IMR-90 (cell line): ENCODE results near the gene CCDC92. TPM values are rescaled to one million over a fixed set of nuclear protein-coding genes. Genes with fewer than 3 reads are reported as not detected.

Experiments
- ATAC-seq: fragments of 200-7000 bp; cut with Tn5 transposase; 2 replicates; pipeline ENCODE4 v1.9.1; 2020; ENCODE audit warnings: low read depth, mild to moderate bottlenecking, moderate library complexity
- BruUV-seq: library from RNA; stranded (reverse); fragments of 400-500 nt; replicated peaks from 2 replicates; lab custom pipeline; 2021; lab: Mats Ljungman, UMichigan
- CTCF ChIA-PET: fragments of 300-600 bp; formaldehyde crosslinking; extraction: SDS; loops from one replicate; lab custom pipeline; 2021; ENCODE audit warnings: antibody characterized with exemption; lab: Yijun Ruan, JAX
- POLR2A ChIA-PET: fragments of 300-600 bp; sonication (Branson Sonifier 250); formaldehyde crosslinking; loops from one replicate; lab custom pipeline; 2022; ENCODE audit warnings: antibody characterized with exemption; ENCODE audit not compliant: unreplicated experiment; lab: Charles Lee
- DNase-seq: peaks from one replicate; pipeline ENCODE4 v3.0.0; 2013
- H2AFZ ChIP-seq: replicated peaks from 2 replicates; pipeline ENCODE3; 2013; ENCODE audit warnings: low read length, mild to moderate bottlenecking; ENCODE audit not compliant: poor library complexity
- H2AK5ac ChIP-seq: 2 replicates; pipeline ENCODE4 v1.6.1; 2013; ENCODE audit warnings: low read depth, low read length, inconsistent platforms
- H2AK9ac ChIP-seq: replicated peaks from 2 replicates; pipeline ENCODE3; 2013; ENCODE audit warnings: mild to moderate bottlenecking, low read depth, low read length, moderate library complexity; ENCODE audit not compliant: poor library complexity
- H2BK120ac ChIP-seq: 2 replicates; pipeline ENCODE4 v1.6.1; 2013; ENCODE audit warnings: low read depth, low read length, inconsistent platforms
- H2BK15ac ChIP-seq: 3 replicates; pipeline ENCODE4 v1.6.1; 2013; ENCODE audit warnings: low read depth, low read length, inconsistent platforms
- H2BK20ac ChIP-seq: 2 replicates; pipeline ENCODE4 v1.6.1; 2013; ENCODE audit warnings: low read depth, mild to moderate bottlenecking, inconsistent platforms, low read length, moderate library complexity
- H2BK5ac ChIP-seq: 2 replicates; pipeline ENCODE4 v1.6.1; 2013; ENCODE audit warnings: mild to moderate bottlenecking, low read depth, low read length, inconsistent platforms; ENCODE audit not compliant: poor library complexity, severe bottlenecking
- H3K14ac ChIP-seq: replicated peaks from 2 replicates; pipeline ENCODE4 v1.6.1; 2013; ENCODE audit warnings: low read depth, low read length, inconsistent platforms
- H3K18ac ChIP-seq: 2 replicates; pipeline ENCODE4 v1.6.1; 2013; ENCODE audit warnings: low read depth, low read length, control low read depth
- H3K23ac ChIP-seq: 2 replicates; pipeline ENCODE4 v1.6.1; 2013; ENCODE audit warnings: low read depth, low read length, inconsistent platforms
- H3K27ac ChIP-seq: 2 replicates; pipeline ENCODE4 v1.5.1; 2013; ENCODE audit warnings: mild to moderate bottlenecking, control low read depth, low read length; ENCODE audit not compliant: insufficient read depth
- H3K27me3 ChIP-seq: 2 replicates; pipeline ENCODE4 v1.6.1; 2013; ENCODE audit warnings: low read length; ENCODE audit not compliant: control insufficient read depth, insufficient read depth
- H3K36me3 ChIP-seq: 2 replicates; pipeline ENCODE4 v1.6.1; 2013; ENCODE audit warnings: low read length, mixed read lengths; ENCODE audit not compliant: control insufficient read depth, insufficient read depth
- H3K4ac ChIP-seq: 2 replicates; pipeline ENCODE4 v1.6.1; 2013; ENCODE audit warnings: low read depth, low read length, inconsistent platforms
- H3K4me1 ChIP-seq: 2 replicates; pipeline ENCODE4 v1.6.1; 2013; ENCODE audit warnings: low read length, mixed read lengths; ENCODE audit not compliant: control insufficient read depth, insufficient read depth
- H3K4me2 ChIP-seq: 2 replicates; pipeline ENCODE4 v1.6.1; 2013; ENCODE audit warnings: low read depth, mild to moderate bottlenecking, control low read depth, low read length, moderate library complexity
- H3K4me3 ChIP-seq: 2 replicates; pipeline ENCODE4 v1.5.1; 2013; ENCODE audit warnings: low read depth, mild to moderate bottlenecking, control low read depth, low read length, moderate library complexity; ENCODE audit not compliant: insufficient read depth
- H3K56ac ChIP-seq: 2 replicates; pipeline ENCODE4 v1.6.1; 2013; ENCODE audit warnings: low read length, inconsistent platforms; ENCODE audit not compliant: insufficient read depth; ENCODE audit errors: extremely low read depth
- H3K79me1 ChIP-seq, 2 experiments: 2 replicates each; pipeline ENCODE4 v1.6.1; 2013; ENCODE audit warnings: low read length in 2 of 2, inconsistent platforms in 1 of 2, low read depth in 1 of 2
- H3K9ac ChIP-seq: 2 replicates; pipeline ENCODE4 v1.6.1; 2013; ENCODE audit warnings: low read depth, low read length, control low read depth
- H3K9me1 ChIP-seq: 2 replicates; pipeline ENCODE4 v1.6.1; 2013; ENCODE audit warnings: low read length, inconsistent platforms; ENCODE audit not compliant: insufficient read depth
- H3K9me3 ChIP-seq: 2 replicates; pipeline ENCODE4 v1.6.1; 2013; ENCODE audit warnings: low read length; ENCODE audit not compliant: control insufficient read depth, insufficient read depth
- H4K20me1 ChIP-seq: 2 replicates; pipeline ENCODE4 v1.6.1; 2013; ENCODE audit warnings: low read length, inconsistent platforms; ENCODE audit not compliant: insufficient read depth
- H4K5ac ChIP-seq: 2 replicates; pipeline ENCODE4 v1.6.1; 2013; ENCODE audit warnings: mild to moderate bottlenecking, low read depth, low read length, control low read depth
- H4K8ac ChIP-seq, 2 experiments: 2 replicates each; pipeline ENCODE4 v1.6.1; 2013; ENCODE audit warnings: low read depth in 2 of 2, low read length in 2 of 2, control low read depth in 1 of 2, inconsistent platforms in 1 of 2
- H4K91ac ChIP-seq: 2 replicates; pipeline ENCODE4 v1.6.1; 2013; ENCODE audit warnings: low read depth, low read length, inconsistent platforms; ENCODE audit not compliant: insufficient read depth
- BHLHE40 ChIP-seq: fragments of 150-350 bp; IDR thresholded peaks from 2 replicates; pipeline ENCODE4 v1.6.1; 2016; ENCODE audit warnings: mild to moderate bottlenecking, low read depth, low read length
- CEBPB ChIP-seq: IDR thresholded peaks from 2 replicates; pipeline ENCODE4 v1.6.1; 2012; ENCODE audit warnings: low read depth, low read length, improper control_type of control experiment
- CHD1 ChIP-seq: IDR thresholded peaks from 2 replicates; pipeline ENCODE4 v1.6.1; 2012; ENCODE audit warnings: low read depth, low read length, improper control_type of control experiment
- CTCF ChIP-seq: conservative IDR thresholded peaks from 2 replicates; pipeline ENCODE4 v1.5.1; 2012; ENCODE audit warnings: mild to moderate bottlenecking, low read depth, low read length, improper control_type of control experiment
- ELK1 ChIP-seq: fragments of 150-350 bp; IDR thresholded peaks from 2 replicates; pipeline ENCODE4 v1.6.1; 2016; ENCODE audit warnings: low read depth, mild to moderate bottlenecking, low read length, moderate library complexity, borderline replicate concordance
- FOS ChIP-seq: fragments of 150-350 bp; IDR thresholded peaks from 2 replicates; pipeline ENCODE4 v1.6.1; 2016; ENCODE audit warnings: low read depth, low read length
- MAFK ChIP-seq: IDR thresholded peaks from 2 replicates; pipeline ENCODE4 v1.6.1; 2012; ENCODE audit warnings: low read depth, low read length, improper control_type of control experiment
- NFE2L2 ChIP-seq: fragments of 150-350 bp; IDR thresholded peaks from 2 replicates; pipeline ENCODE4 v1.6.1; 2016; ENCODE audit warnings: low read depth, mild to moderate bottlenecking, low read length
- POLR2A ChIP-seq: IDR thresholded peaks from 2 replicates; pipeline ENCODE4 v1.6.1; 2012; ENCODE audit warnings: mild to moderate bottlenecking, low read depth, low read length
- RAD21 ChIP-seq: IDR thresholded peaks from 2 replicates; pipeline ENCODE4 v1.6.1; 2012; ENCODE audit warnings: low read length, improper control_type of control experiment
- RCOR1 ChIP-seq: IDR thresholded peaks from 2 replicates; pipeline ENCODE4 v1.6.1; 2012; ENCODE audit warnings: mild to moderate bottlenecking, low read length, improper control_type of control experiment; ENCODE audit not compliant: insufficient replicate concordance
- RFX5 ChIP-seq: IDR thresholded peaks from 2 replicates; pipeline ENCODE4 v1.8.0; 2012; ENCODE audit warnings: low read depth, mild to moderate bottlenecking, low read length, moderate library complexity
- SMC3 ChIP-seq: fragments of 150-350 bp; IDR thresholded peaks from 2 replicates; pipeline ENCODE4 v1.6.1; 2016; ENCODE audit warnings: low read depth, mild to moderate bottlenecking, antibody characterized with exemption, low read length, moderate library complexity
- USF2 ChIP-seq: fragments of 150-350 bp; IDR thresholded peaks from 2 replicates; pipeline ENCODE4 v1.6.1; 2017; ENCODE audit warnings: mild to moderate bottlenecking, antibody characterized with exemption, low read length, low read depth
- WGBS, 2 experiments: methylation state at CpG; one replicate each; pipeline versions ENCODE4 v1.1.5 to v1.1.7; 2013; ENCODE audit warnings: missing lambda C conversion rate in 2 of 2; ENCODE audit not compliant: insufficient read length in 1 of 2; ENCODE audit errors: extremely low coverage in 2 of 2; 5-methylcytosine and 5-hydroxymethylcytosine counted together
- dilution Hi-C: fragments of 300-500 bp; cut with HindIII; formaldehyde crosslinking; loops from one replicate; pipeline ENCODE4 v1.14.3; 2018; ENCODE audit warnings: low sequenced_read_pairs; ENCODE audit not compliant: unreplicated experiment
- in situ Hi-C: fragments of 300-500 bp; cut with MboI; formaldehyde crosslinking; loops from 3 replicates; pipeline ENCODE4 v1.14.3; 2019; ENCODE audit warnings: low sequenced_read_pairs, inconsistent platforms, mixed read lengths
- intact Hi-C: fragments of 100-400 bp; cut with micrococcal nuclease; formaldehyde crosslinking; loops from 2 replicates; pipeline ENCODE4 v1.10.0; 2022
- polyA plus RNA-seq, 3 experiments: library from polyadenylated mRNA; depleted of rRNA; stranded (reverse); fragments of >200 nt; gene quantifications; 2 replicates each; pipeline ENCODE4 v1.2.3, GENCODE V29; 2012; ENCODE audit warnings: low replicate concordance in 1 of 3
- total RNA-seq: library from RNA; depleted of rRNA; stranded (reverse); fragments of >200 nt; gene quantifications from 2 replicates; pipeline ENCODE4 v1.2.3, GENCODE V29; 2012

CCDC92 gene
- total and polyA plus RNA-seq, 2 of the 4 experiments (the other 2 are of a cell fraction): 5.7 to 55.5 TPM

- no TSS peak for BruUV-seq
- no peak overlapping the region for H2BK20ac ChIP-seq
- H2AK5ac ChIP-seq: no peak overlapping the region
- no peak overlapping the region for H3K23ac ChIP-seq
- CTCF ChIA-PET: no interaction called here
- H3K18ac ChIP-seq: no peak overlapping the region
- H3K4ac ChIP-seq: no peak overlapping the region
- WGBS, 2 experiments: no CpG with 5 or more reads among the region's 8 CpGs
- in situ Hi-C loops (no loop called here), intact Hi-C loops (no loop called here), dilution Hi-C loops (no loop called here)
- no peak overlapping the region for H3K4me3 ChIP-seq
- no peaks in the 10 kb centered on the region for H3K9me1 ChIP-seq
- peaks cover 4% of the 10 kb centered on the region for H3K4me1 ChIP-seq
- no peaks in the 10 kb centered on the region for H3K36me3 ChIP-seq
- H4K5ac ChIP-seq: no peak overlapping the region
- H2BK15ac ChIP-seq: no peak overlapping the region
- H2AK9ac ChIP-seq: no peak overlapping the region
- H3K27me3 ChIP-seq: peaks cover 14% of the 10 kb centered on the region; the same call in 1 of the 2 replicates
- H4K20me1 ChIP-seq: no peaks in the 10 kb centered on the region
- H3K79me1 ChIP-seq: no peaks in the 10 kb centered on the region
- DNase-seq: no peak
- no peak overlapping the region for H4K8ac ChIP-seq
- H3K4me2 ChIP-seq: no peak overlapping the region
- TF ChIP-seq MAFK: no peak
- TF ChIP-seq ELK1: no peak
- no peak for TF ChIP-seq BHLHE40
- no peak for TF ChIP-seq SMC3
- TF ChIP-seq POLR2A: no peak
- TF ChIP-seq RCOR1: no peak
- no peak for TF ChIP-seq USF2
- no peak for TF ChIP-seq RFX5
- no peak for TF ChIP-seq RAD21
- TF ChIP-seq CTCF: no peak
- TF ChIP-seq FOS: no peak
- TF ChIP-seq CHD1: no peak
- TF ChIP-seq CEBPB: no peak
- no peak for TF ChIP-seq NFE2L2
- no peak overlapping the region for H3K14ac ChIP-seq
- H2AFZ ChIP-seq: no peak overlapping the region
- POLR2A ChIA-PET: no interaction called here
- ATAC-seq: no peak
- no peak overlapping the region for H3K56ac ChIP-seq
- no peak overlapping the region for H2BK5ac ChIP-seq
- H3K27ac ChIP-seq: no peak overlapping the region
- H2BK120ac ChIP-seq: no peak overlapping the region
- no peak overlapping the region for H4K91ac ChIP-seq
- H3K9me3 ChIP-seq: no peaks in the 10 kb centered on the region
- no peak overlapping the region for H3K9ac ChIP-seq
Observed at GRCh38 chr12:123895451-123895850, 77.2 kb downstream of the CCDC92 start.
